ENCODE results near the gene SORCS1. TPM values are rescaled to one million over a fixed set of nuclear protein-coding genes. Genes with fewer than 3 reads are reported as not detected.

Gene SORCS1
- total and polyA plus RNA-seq, 2 experiments from 2014 or later = 1.1 to 4.6 TPM

GRCh38 chr10:106557053-106557452 lies 607.5 kb downstream of the SORCS1 start:
- no peak overlapping the region for H3K27ac ChIP-seq
- no peak for TF ChIP-seq EZH2 (IDR thresholded peaks at IDR 0.05; ENCODE audit: borderline replicate concordance)
- TF ChIP-seq CTCF (IDR thresholded peaks at IDR 0.05; ENCODE audit: poor library complexity) = no peak
- no peak for TF ChIP-seq EZH2phosphoT487 (IDR thresholded peaks at IDR 0.05; ENCODE audit: low read depth, severe bottlenecking, unreplicated experiment)
- no peak overlapping the region for H2AFZ ChIP-seq
- H3K4me3 ChIP-seq = no peak overlapping the region
- DNase-seq (ENCODE audit: low spot score) = no peak
- no peak overlapping the region for H3K4me2 ChIP-seq
- H3K9me2 ChIP-seq (replicated peaks; ENCODE audit: insufficient read depth) = no peaks in the 10 kb centered on the region
- H3K27me3 ChIP-seq = no peaks in the 10 kb centered on the region
- no peaks in the 10 kb centered on the region for H4K20me1 ChIP-seq (ENCODE audit: insufficient read depth, poor library complexity, severe bottlenecking)
- no peaks in the 10 kb centered on the region for H3K36me3 ChIP-seq (replicated peaks; ENCODE audit: insufficient read depth, low read depth)
- no peaks in the 10 kb centered on the region for H3K9me3 ChIP-seq (ENCODE audit: low read depth)
- H3K79me2 ChIP-seq = no peaks in the 10 kb centered on the region
- H3K4me1 ChIP-seq (ENCODE audit: insufficient read depth) = no peaks in the 10 kb centered on the region

GRCh38 chr10:106555599-106555998 lies 608.9 kb downstream of the SORCS1 start:
- Histone ChIP-seq H3K9me2 (replicated peaks; ENCODE audit: insufficient read depth) (no peaks in the 10 kb centered on the region), H4K20me1 (ENCODE audit: insufficient read depth, poor library complexity, severe bottlenecking) (no peaks in the 10 kb centered on the region), H3K4me3 (no peak overlapping the region), H3K9me3 (ENCODE audit: low read depth) (no peaks in the 10 kb centered on the region), H3K27me3 (no peaks in the 10 kb centered on the region), H3K4me1 (ENCODE audit: insufficient read depth) (no peaks in the 10 kb centered on the region), H3K4me2 (no peak overlapping the region), H3K79me2 (no peaks in the 10 kb centered on the region), H3K27ac (no peak overlapping the region), H3K36me3 (replicated peaks; ENCODE audit: insufficient read depth, low read depth) (no peaks in the 10 kb centered on the region), H2AFZ (no peak overlapping the region)
- TF ChIP-seq EZH2 (IDR thresholded peaks at IDR 0.05; ENCODE audit: borderline replicate concordance) = no peak
- TF ChIP-seq EZH2phosphoT487 (IDR thresholded peaks at IDR 0.05; ENCODE audit: low read depth, severe bottlenecking, unreplicated experiment) = no peak
- TF ChIP-seq CTCF (IDR thresholded peaks at IDR 0.05; ENCODE audit: poor library complexity) = no peak
- no peak for DNase-seq (ENCODE audit: low spot score)
- WGBS (ENCODE audit: low lambda C conversion rate, missing lambda C conversion rate) = 86% methylated on average over 2 of the region's 2 CpGs

- Histone ChIP-seq H3K27ac (no peak overlapping the region), H3K27me3 (no peaks in the 10 kb centered on the region), H3K36me3 (replicated peaks; ENCODE audit: insufficient read depth, low read depth) (no peaks in the 10 kb centered on the region), H3K9me3 (ENCODE audit: low read depth) (no peaks in the 10 kb centered on the region), H3K4me1 (ENCODE audit: insufficient read depth) (no peaks in the 10 kb centered on the region), H2AFZ (no peak overlapping the region), H3K79me2 (no peaks in the 10 kb centered on the region), H4K20me1 (ENCODE audit: insufficient read depth, poor library complexity, severe bottlenecking) (no peaks in the 10 kb centered on the region), H3K4me3 (no peak overlapping the region), H3K4me2 (no peak overlapping the region), H3K9me2 (replicated peaks; ENCODE audit: insufficient read depth) (no peaks in the 10 kb centered on the region)
- 89% methylated on average over 4 of the region's 4 CpGs for WGBS (ENCODE audit: low lambda C conversion rate, missing lambda C conversion rate)
- DNase-seq (ENCODE audit: low spot score) = no peak
- TF ChIP-seq EZH2 (IDR thresholded peaks at IDR 0.05; ENCODE audit: borderline replicate concordance) (no peak), EZH2phosphoT487 (IDR thresholded peaks at IDR 0.05; ENCODE audit: low read depth, severe bottlenecking, unreplicated experiment) (no peak), CTCF (IDR thresholded peaks at IDR 0.05; ENCODE audit: poor library complexity) (no peak)
These were observed 612.9 kb downstream of the SORCS1 start for GRCh38 chr10:106551501-106552062.

- 83% methylated on average over 6 of the region's 6 CpGs for WGBS (ENCODE audit: low lambda C conversion rate, missing lambda C conversion rate)
- no peak for TF ChIP-seq EZH2 (IDR thresholded peaks at IDR 0.05; ENCODE audit: borderline replicate concordance)
- TF ChIP-seq EZH2phosphoT487 (IDR thresholded peaks at IDR 0.05; ENCODE audit: low read depth, severe bottlenecking, unreplicated experiment) = no peak
- no peak for TF ChIP-seq CTCF (IDR thresholded peaks at IDR 0.05; ENCODE audit: poor library complexity)
- no peaks in the 10 kb centered on the region for H3K79me2 ChIP-seq
These were observed 615.7 kb downstream of the SORCS1 start for GRCh38 chr10:106548832-106549231.

More at GRCh38 chr10:106548832-106549231, 615.7 kb downstream of the SORCS1 start:
- H3K36me3 ChIP-seq (replicated peaks; ENCODE audit: insufficient read depth, low read depth) = no peaks in the 10 kb centered on the region
- H3K4me3 ChIP-seq = no peak overlapping the region
- H3K9me2 ChIP-seq (replicated peaks; ENCODE audit: insufficient read depth) = no peaks in the 10 kb centered on the region
- H4K20me1 ChIP-seq (ENCODE audit: insufficient read depth, poor library complexity, severe bottlenecking) = no peaks in the 10 kb centered on the region
- no peak overlapping the region for H2AFZ ChIP-seq
- no peaks in the 10 kb centered on the region for H3K4me1 ChIP-seq (ENCODE audit: insufficient read depth)
- H3K9me3 ChIP-seq (ENCODE audit: low read depth) = no peaks in the 10 kb centered on the region
- no peak overlapping the region for H3K27ac ChIP-seq
- H3K4me2 ChIP-seq = no peak overlapping the region
- DNase-seq (ENCODE audit: low spot score) = no peak
- H3K27me3 ChIP-seq = no peaks in the 10 kb centered on the region
